Measurements from ENCODE around the gene DCPS.

Gene DCPS

GRCh38 chr11:126328938-126329643 is 25.2 kb downstream of the DCPS start:
- no peak for DNase-seq (ENCODE audit: low read depth)
- TF ChIP-seq MAX (IDR thresholded peaks at IDR 0.05; ENCODE audit: low read depth, low read length): no peak
- TF ChIP-seq CTCF (IDR thresholded peaks at IDR 0.05; ENCODE audit: low read depth, low read length): no peak
- TF ChIP-seq MYC (IDR thresholded peaks at IDR 0.05; ENCODE audit: low read depth, low read length): no peak
- no peak for TF ChIP-seq POLR2A (IDR thresholded peaks at IDR 0.05; ENCODE audit: extremely low read depth, insufficient read length)
- H3K4me3 ChIP-seq (ENCODE audit: low read depth, low read length): no peak overlapping the region

GRCh38 chr11:126329644-126330211 is 25.9 kb downstream of the DCPS start:
- DNase-seq (ENCODE audit: low read depth): no peak
- no peak for TF ChIP-seq CTCF (IDR thresholded peaks at IDR 0.05; ENCODE audit: low read depth, low read length)
- TF ChIP-seq MAX (IDR thresholded peaks at IDR 0.05; ENCODE audit: low read depth, low read length): no peak
- no peak for TF ChIP-seq POLR2A (IDR thresholded peaks at IDR 0.05; ENCODE audit: extremely low read depth, insufficient read length)
- no peak for TF ChIP-seq MYC (IDR thresholded peaks at IDR 0.05; ENCODE audit: low read depth, low read length)
- H3K4me3 ChIP-seq (ENCODE audit: low read depth, low read length): no peak overlapping the region

- no peak for TF ChIP-seq MYC (IDR thresholded peaks at IDR 0.05; ENCODE audit: low read depth, low read length)
- no peak for TF ChIP-seq POLR2A (IDR thresholded peaks at IDR 0.05; ENCODE audit: extremely low read depth, insufficient read length)
- TF ChIP-seq CTCF (IDR thresholded peaks at IDR 0.05; ENCODE audit: low read depth, low read length): no peak
- no peak for TF ChIP-seq MAX (IDR thresholded peaks at IDR 0.05; ENCODE audit: low read depth, low read length)
- DNase-seq (ENCODE audit: low read depth): no peak
Measured at GRCh38 chr11:126331286-126331685, 27.4 kb downstream of the DCPS start.

GRCh38 chr11:126332221-126332711 is 28.4 kb downstream of the DCPS start:
- TF ChIP-seq MYC (IDR thresholded peaks at IDR 0.05; ENCODE audit: low read depth, low read length) (no peak), MAX (IDR thresholded peaks at IDR 0.05; ENCODE audit: low read depth, low read length) (no peak), POLR2A (IDR thresholded peaks at IDR 0.05; ENCODE audit: extremely low read depth, insufficient read length) (no peak), CTCF (IDR thresholded peaks at IDR 0.05; ENCODE audit: low read depth, low read length) (no peak)
- DNase-seq (ENCODE audit: low read depth): no peak

More at GRCh38 chr11:126331286-126331685, 27.4 kb downstream of the DCPS start:
- H3K4me3 ChIP-seq (ENCODE audit: low read depth, low read length): no peak overlapping the region

GRCh38 chr11:126333142-126333541 is 29.3 kb downstream of the DCPS start:
- TF ChIP-seq CTCF (IDR thresholded peaks at IDR 0.05; ENCODE audit: low read depth, low read length): no peak
- no peak for TF ChIP-seq POLR2A (IDR thresholded peaks at IDR 0.05; ENCODE audit: extremely low read depth, insufficient read length)
- TF ChIP-seq MAX (IDR thresholded peaks at IDR 0.05; ENCODE audit: low read depth, low read length): no peak
- no peak for TF ChIP-seq MYC (IDR thresholded peaks at IDR 0.05; ENCODE audit: low read depth, low read length)
- no peak overlapping the region for H3K4me3 ChIP-seq (ENCODE audit: low read depth, low read length)
- no peak for DNase-seq (ENCODE audit: low read depth)

More at GRCh38 chr11:126332221-126332711, 28.4 kb downstream of the DCPS start:
- no peak overlapping the region for H3K4me3 ChIP-seq (ENCODE audit: low read depth, low read length)
